ENCODE results near the gene RTN4R.
"Not testable (repeated sequence)": the region's sequence is repeated elsewhere in the genome, so short reads cannot be mapped to it uniquely, and the experiment has no call there.

Gene RTN4R

GRCh38 chr22:20268279-20269012 is at the start of gene RTN4R:
TSS of gene RTN4R (minus strand) at chr22:20268318. CDS start at chr22:20268092, 226 bp downstream.
- peak; percentile 68 for DNase-seq

DNA sequence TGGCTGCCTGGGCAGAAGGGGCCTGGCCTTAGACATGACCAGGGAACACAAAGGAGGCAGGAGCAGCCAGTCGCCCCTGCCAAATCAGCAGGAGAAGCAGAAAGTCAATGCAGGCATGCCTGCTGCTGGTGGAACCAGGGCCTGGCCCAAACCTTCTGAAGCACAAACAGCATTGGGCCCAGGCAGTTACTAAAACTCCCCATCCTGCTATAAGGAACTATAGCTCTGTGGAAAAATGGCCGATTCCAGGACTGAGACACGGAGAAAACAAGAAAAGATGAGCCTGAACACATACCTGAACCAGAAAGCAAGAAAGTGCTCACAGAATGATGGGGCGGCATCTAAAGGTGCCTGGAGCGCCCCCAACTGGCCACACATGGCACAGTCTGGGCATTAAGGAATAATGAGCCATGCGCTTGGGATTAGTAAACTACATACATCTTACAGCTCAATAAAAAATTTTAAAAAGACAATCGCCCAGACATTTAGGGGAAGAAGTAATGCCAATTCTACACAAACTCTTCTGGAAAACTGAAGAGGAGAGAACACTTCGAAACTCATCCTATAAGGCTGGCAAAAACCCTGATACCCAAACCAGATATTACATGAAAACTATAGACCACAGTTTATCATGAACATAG is 49.4 kb upstream of the RTN4R start:
- DNase-seq = not testable (repeated sequence)

GRCh38 chr22:20316844-20317401 is 48.8 kb upstream of the RTN4R start:
- DNase-seq = no peak

DNA sequence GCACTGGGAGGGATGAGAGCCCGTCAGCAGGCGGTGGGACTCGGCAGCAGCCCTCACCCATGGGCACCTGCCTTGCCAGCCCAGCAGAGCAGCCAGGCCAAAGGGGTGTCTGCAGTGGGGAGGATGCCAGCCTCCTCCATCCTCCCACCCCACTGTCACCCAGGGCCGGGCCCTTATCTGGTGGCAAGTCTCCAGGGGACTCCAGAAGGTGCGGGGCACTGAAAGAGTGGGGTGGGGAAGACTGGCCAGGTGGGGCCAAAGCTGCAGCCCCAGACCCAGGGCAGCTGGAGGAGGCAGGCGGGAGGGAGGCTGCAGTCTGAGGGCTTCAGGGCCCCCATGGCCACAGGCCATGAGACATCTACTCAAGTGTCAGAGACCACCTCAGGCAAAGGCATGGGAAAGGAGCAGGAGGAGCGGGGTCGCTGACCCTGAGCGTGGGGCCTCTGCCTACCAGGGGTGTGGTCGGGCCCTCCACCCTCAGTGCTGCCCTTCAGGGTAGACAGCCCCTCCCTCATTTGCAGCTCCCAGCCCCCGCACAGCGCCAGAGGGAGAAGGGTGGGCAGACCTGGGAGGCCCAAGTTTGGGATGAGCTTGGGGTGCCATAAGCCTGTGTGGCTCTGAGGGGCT is 48.2 kb upstream of the RTN4R start:
- DNase-seq = no peak

- no peak for DNase-seq
Measured at GRCh38 chr22:20315337-20316216, 47.5 kb upstream of the RTN4R start.

GRCh38 chr22:20314741-20315336 is 46.7 kb upstream of the RTN4R start:
- DNase-seq = not testable (repeated sequence)

DNA sequence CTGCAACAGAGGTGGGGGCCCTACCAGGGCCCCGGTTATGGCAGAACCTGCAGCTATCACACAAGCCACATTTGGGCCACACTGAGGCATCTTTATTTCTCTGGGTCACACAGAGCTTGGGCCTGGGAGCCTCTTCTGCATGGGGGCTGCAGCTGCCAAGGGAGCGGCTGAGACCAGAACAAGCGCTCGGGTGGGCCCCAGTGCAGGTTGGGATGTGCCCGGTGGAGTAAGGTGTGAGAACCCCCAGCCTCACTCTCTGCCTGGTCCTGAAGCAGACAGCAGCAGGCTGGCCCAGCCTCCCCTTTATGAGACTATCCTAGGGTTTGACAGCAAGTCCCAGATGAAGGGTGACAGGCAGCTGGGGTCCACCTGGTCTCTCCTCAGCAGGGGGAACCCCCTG is 46.1 kb upstream of the RTN4R start:
- not testable (repeated sequence) for DNase-seq

DNA sequence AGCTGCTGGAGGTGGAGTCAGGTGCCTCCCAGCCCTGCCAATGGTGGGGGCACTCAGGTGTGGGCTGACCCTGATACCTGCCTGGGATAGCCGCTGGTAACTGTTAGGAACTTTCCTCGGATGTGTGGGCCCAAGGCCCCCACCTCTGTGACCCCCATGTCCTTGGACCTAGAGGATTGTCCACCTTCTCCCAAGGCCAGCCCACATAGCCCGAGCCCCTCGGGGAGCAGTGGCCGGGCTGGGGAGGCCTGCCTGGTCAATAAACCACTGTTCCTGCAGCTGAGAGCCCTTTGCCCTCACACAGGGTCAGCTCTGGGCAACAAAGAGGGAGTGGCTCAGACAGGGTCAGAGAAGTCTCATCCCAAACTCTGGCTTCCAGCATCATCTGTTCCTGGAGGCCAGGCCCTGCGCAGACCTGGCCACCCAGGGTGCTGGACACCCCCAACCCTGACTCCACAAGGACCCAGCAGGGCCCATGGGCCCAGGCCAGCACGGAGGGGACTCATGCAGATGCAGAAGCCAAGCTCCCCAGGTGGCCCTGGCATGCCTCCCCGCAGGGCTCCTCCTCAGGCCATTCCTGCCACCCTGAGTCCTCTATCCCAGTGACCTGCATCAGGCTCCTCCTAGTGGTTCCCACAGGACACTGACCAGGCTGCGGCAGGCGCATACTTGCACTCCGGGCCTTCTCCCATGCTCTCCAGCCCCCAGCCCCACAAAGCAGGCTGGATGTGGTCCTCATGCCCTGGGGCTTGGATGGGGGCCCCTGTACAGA is 45.4 kb upstream of the RTN4R start:
- DNase-seq = not testable (repeated sequence)

DNA sequence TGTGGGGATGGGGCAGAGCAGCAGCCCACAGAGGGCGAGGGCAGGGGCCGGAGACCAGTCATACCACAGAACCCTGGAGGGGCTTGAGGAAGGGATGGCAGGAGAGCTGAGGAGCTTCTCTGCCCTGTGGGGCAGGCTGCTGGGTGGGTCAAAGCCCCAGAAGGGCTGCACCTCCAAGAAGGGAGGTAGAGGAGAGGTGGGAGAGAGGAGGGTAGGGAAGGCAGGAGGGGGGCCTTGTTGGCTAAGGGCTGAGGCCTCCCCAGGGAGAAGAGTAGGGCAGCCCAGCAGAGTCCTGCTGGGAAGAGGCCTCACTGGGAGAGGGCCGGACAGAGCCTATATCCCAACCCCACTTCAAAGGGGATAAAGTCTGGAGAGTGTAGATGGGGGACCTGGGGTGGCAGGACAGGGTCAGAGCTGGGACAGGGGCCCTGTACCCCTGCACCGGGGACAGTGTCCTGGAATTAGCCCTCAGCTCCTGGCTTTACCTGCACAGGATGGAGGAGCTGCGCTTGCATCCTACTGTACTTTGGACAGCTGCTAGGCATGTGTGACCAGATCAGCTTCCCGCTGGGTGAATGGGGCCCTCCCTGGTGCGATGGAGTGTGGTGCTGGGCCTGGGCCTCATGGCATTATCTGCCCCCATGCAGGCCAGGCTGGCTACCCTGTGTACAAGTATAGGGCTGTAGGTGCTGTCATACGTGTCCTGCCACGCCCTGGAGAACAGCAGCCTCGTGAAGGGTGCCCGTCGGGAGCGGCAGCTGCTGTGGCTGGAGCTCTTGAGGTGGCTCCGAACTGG is 44.5 kb upstream of the RTN4R start:
- DNase-seq = no peak

GRCh38 chr22:20311249-20312062 is 43.3 kb upstream of the RTN4R start:
- DNase-seq = not testable (repeated sequence)

DNA sequence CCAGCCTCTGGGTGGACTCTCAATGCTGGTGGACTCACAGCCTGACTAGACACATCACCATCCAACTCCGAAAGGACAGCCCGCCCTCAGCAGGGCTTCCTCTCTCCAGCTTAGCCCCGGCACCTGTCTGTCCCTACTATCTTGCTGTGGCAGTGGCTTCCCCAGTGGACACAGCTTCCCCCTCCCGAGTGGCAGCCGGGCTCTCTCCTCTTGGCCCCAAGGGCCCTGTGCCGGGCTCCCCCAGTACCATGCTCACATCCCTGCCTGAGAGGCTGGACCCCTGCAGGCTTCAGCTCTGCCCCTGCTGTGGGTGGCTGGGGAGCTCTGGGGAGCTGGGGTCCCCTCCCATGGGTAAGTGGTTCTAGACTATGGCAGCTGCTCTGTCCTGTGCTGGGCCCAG is 42.7 kb upstream of the RTN4R start:
- DNase-seq = not testable (repeated sequence)

GRCh38 chr22:20310180-20310579 is 42.1 kb upstream of the RTN4R start:
- DNase-seq = not testable (repeated sequence)

GRCh38 chr22:20308806-20309650 is 40.9 kb upstream of the RTN4R start:
- not testable (repeated sequence) for DNase-seq

DNA sequence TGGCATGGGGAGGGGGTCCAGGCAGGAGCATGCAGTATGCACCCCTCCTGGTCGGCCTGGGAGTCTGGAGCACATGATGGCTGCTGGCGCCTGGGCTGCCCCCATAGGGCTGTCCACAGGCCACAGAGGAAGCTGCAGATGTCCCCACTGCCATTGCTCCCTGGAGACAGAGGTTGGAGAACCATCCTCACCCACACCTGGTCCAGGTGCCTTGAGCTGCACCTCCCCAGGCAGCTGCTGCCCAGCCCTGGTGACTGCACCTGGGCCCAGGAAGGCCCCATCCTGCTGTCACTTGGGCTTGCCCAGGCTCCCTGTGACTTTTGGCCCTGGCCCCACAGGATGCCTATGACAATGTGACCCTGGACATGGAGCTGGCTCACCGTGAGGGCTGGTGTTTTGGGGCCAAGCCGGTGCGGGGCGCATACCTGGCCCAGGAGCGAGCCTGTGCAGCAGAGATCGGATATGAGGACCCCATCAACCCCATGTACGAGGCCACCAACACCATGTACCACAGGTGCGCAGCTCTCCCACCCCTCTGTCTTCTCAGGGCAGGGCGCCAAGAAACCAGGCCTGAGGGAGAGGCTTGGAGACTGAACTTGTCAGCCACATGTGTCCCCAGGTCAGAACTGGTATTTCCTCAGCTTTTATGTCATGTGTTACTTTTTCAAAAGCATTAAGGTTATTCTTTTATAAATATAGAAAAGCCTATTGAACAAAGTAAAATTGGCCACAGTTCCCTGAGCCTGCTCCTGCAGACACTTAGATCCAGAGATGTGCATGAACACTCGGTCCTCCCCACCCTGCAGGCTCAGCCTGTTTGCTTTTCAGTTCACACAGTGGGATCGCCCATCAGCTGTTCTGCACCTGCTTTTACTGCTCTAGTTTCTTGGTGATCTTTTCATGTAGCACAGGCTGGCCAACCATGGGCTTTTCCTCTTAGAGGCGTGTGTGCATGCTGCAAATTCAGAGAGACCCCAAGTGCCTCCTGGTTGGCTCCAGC is 39.6 kb upstream of the RTN4R start:
- not testable (repeated sequence) for DNase-seq

DNA sequence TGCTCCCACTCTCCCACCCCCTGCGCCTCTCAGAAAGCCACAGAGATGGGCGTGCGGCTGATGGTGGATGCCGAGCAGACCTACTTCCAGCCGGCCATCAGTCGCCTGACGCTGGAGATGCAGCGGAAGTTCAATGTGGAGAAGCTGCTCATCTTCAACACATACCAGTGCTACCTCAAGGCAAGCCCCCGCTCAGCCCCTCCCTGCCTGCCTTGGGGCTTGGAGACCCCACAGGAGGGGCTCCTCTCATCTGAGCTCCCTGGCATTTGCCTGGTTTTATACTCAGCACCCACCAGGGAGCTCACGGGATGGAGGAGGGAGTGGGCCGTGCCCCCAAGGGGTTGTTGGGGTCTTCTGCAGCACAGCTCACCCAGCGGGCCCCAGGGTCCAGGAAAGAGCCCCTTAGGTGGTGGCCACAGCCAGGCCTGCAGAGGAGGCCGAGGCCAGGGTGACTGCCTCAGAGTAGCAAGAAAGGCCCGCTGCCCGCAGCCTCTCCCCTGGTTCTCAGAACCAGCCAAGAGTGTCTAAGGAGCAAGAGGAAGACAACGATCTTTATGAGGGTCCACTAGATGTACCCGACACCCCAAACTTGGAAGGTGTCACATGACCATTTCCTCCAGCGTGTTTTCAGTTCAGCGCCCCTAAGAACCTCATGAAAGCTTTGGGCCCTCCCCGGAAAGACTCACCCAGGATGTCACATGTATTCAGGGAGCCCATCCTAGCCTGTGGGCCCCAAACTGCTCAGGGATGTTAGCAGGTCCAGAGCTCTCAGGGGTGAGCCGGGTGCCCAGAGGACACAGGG is 38.7 kb upstream of the RTN4R start:
- DNase-seq = not testable (repeated sequence)

GRCh38 chr22:20305894-20306645 is 38.0 kb upstream of the RTN4R start:
- DNase-seq = no peak

All from CD4-positive, alpha-beta T cell treated with Interleukin-6 for 4 hours (primary cell).